NCI-H2227 (cell line): Measurements from ENCODE around the gene CXCR5.

Experiments
- DNase-seq: peaks from one replicate; lab custom pipeline; 2025; ENCODE audit not compliant: unreplicated experiment; lab: John Stamatoyannopoulos, UW

CXCR5 gene

DNA sequence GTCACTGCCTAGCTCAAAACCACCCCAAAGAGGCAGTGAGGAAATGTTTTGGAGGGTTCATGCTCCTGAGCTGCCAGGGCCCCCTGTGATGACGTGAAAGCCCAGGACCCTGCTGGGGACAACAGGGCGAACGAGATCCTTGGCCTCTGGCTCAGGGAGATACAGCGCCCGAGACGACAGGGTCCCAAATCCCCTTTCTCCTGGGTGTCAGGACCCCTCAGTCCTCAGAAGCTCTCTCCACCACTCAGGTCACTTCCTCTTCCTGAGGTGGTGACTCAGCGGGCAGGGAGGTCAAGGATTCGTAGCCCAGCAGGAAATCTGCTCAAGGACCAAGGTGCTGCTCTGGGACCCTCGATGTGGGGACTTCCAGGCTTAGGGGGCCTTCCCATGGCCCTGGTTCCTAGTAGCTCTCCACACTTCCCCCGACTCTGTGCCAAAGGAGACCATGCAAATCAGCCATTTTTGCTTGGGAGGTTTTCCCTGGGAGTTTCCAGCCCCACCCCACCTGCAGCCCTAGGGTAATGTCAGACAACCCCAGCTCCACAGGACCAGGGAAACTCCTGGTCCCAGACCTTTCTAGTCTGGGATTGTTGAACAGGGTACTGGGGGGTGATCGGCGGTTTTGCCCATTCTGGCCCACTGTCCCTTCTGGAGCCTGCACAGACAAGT lies 29.2 kb downstream of the CXCR5 start:
- no peak for DNase-seq

DNA sequence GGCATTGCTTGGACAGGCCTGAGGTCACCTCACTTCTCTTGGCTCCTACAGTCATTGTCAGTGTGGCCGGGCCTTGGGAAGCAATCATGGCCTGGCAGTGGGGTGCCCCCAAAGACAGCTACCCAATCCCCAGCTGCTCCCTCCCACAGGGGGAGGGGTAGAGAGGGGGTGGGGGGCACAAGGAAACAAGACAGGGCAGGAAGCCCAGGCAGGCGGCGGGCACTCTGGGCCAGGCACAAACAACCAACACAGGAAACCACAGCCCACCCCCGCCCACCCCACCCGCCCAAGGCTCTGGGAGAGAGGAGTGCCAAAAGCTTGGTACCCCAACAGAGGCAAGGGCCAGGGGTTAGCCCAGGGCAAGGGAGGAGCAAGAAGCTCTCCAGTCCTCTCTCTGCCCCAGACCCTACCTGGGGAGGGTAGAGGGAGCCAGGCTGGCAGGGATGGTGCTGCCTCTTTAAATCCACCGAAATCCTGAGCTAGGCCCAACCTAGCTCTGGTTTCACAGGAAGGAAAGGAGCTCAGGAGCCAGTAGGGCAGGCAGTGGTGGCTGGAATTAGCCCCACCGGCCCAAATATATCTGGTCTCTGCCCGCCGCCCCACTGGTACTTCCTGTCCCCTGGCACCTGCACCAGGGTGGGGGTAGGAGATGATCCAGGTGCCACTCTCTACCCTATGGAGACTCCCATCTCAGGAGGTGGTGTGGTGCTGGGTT lies 29.9 kb downstream of the CXCR5 start:
- DNase-seq, result no peak

DNA sequence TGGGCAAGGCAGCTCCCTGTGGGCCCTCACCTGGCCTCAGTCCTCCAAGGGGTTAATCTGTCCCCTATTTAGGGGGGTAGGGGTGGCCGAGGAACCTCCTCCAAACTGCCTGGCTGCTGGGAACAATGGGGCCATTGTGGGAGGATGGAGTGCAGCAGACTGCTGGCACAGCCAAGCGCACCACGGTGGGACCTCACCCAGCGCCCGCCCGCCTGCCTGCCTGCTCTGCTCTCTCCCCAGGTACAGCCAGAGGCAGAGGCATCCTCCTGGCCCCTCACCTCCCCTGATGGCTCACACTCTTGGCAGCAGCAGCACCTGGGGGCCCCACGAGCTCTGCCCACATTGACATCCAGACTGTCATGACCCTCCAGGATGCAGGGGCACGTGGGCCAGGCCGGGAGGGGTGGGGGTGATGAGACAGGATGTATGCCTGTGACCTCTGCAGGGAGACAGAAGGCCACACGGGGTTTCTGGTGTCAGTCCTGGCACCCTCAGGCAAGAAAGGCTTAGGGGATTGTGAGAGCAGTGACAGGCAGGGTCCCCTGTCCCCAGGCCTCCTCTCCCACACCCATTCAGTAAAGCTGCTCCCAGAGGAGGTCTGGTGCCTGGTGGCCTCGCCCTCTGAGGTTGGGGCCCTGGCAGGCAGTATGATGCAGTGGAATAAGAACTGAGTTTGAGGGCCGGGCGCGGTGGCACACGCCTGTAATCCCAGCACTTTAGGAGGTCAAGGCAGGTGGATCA lies 30.7 kb downstream of the CXCR5 start:
- DNase-seq, result peak; percentile 4

DNA sequence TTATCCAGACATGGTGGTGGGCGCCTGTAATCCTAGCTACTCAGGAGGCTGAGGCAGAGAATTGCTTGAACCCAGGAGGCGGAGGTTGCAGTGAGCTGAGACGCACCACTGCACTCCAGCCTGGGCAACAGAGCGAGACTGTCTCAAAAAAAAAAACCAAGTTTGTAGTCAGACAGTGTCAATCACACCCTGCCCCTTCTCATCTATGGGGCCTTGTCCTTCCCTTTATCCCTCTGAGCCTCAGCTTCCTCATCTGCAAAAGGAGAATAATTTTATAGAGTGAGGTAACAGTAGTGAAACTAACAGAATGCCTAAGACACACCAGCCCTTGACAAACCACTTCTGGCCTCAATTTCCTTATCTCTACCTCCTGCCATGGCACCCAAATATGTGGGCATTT lies 31.3 kb downstream of the CXCR5 start:
- DNase-seq, result no peak

DNA sequence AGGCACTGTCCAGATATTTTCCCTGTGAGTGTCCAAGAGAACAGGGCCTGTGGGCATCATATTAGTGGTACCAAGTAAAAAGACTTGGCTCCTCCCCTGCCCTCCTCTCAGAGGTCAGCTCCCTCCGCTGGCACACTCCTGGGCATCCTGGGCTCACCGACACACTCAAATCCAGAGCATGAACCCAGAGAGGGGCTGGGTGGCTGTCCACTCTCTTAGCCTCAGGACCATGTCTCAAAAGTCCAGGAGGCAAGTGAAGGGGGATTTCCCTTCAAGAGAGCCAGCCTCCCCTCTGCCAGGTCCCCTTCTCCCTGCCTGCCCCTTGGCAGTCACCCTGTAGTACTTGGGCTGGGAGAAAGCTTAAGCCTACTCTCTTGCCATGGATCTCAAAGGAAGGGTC lies 31.7 kb downstream of the CXCR5 start:
- no peak for DNase-seq

DNA sequence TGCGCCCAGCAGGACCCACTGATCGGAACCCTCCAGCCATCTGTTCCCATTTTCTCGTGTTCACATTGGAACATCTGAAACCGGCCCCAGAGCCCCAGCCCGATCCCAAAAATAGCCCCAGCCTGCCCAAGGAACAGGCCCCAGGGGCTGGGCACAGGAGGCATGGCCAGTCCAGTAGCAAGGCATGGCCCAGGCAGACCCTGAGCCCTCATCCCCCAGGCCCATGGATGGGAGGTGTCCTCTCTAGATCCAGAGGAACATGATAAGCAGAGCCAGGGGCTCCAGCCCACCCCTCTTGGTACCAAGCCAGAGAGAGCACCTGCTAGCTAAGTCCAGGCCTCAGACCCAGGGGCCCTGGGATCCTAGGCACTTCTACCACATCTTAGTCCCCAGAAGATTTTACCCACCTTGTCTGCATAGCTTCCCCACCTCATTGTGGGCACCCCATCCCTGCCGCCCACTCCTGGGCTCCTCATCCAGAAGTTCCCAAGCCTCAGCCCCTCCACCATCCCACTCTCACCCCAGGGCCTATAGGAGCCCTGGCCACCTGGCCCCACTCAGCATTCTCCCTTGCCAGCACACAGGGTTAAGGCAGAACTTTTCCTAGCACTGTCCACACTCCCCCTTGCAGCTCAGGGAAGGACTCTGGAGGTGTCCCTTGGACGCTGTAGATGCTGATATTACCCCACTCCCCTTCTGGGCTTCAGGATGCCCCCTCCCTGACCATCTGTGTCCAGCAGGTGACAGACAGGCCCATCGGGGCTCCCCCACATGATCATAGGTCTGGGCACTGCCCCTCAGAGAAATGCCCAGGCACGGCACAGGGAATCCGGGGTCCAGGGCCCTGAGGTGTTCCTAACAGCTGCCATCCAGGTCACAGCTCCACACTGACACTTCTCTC lies 32.5 kb downstream of the CXCR5 start:
- DNase-seq, result no peak

DNA sequence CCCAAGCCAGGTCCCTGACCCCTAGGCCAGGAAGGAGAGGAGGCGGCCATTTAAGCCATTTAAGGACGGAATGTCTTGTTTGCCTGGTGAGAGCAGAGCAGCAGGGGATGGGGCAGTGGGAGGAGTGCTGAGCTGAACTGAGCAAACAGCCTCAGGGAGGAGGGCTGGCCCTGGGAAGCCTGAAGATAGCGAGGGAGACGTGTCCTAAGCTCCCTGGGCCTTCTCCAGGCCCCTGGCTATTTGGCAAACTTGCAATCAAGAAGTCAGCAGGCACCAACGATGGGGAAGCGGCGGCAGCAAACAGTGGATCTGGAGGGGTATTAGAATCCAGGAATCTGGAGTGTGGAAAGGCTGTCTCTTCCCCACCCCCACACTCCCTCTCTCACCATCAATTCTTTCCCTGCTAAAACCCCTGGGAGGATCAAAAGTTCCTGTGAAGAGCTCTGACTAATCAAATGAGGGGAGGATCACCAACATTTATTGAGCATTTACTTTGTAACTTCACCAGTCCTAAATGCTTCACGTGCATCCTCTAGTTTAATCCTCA lies 33.2 kb downstream of the CXCR5 start:
- DNase-seq, result peak; percentile 38

DNA sequence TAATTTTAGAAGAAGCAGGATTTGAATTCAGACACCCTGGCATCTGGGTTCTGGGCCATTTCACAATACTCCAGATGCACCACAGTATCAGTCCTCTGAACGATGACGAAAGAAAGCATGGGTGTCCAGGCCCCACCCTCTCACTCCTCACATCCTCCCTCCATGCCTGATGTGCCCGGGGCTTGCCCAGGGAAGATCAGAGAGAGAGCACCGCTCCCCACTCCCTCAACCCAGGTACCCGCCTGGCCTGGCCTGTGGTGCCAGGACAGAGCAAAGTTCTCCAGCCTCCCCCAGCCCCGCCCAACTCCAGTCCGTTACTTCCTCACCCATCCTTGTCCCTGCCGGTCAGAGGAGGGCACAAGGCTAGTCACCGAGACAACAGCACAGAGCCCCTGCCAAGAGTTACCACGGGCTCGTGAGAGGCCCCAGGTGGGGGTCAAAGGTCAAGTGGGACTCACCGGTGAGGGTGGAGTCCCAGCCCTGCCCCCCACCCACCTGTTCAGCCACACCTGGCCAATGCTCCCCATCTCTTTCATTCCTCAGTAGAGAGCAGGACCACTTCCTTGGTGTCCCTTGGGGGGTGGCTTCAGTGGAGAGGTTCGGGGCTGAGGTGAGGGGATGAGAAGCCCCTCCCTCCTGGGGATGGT lies 33.9 kb downstream of the CXCR5 start:
- DNase-seq, result peak; percentile 33

DNA sequence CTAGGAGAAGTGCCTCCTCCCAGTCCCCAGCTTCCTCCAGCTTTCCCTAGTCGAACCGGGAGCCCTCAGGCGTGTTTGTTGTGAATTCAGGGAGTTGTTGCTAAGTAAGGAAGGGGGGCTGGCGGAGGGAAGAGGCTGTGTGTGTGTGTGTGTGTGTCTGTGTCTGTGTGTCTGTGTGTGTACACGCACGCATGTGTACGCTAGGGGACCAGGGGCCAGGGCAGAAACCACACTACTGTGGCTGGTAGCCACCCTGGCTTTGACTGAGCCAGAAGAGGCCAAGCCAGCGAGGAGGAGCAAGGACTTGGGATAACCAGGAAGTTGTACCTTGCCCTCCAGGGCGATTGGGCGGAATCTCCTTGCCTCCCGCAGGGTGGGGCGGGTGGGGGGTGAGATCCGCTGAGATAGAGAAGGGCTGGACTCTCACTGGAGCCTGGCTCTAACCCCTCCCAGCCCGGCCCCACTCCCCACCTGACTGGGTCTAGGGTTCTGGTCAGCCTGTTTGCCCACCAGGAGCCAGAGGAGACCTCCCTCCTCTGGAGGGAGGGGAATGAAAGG lies 34.5 kb downstream of the CXCR5 start:
- DNase-seq, result peak; percentile 77

DNA sequence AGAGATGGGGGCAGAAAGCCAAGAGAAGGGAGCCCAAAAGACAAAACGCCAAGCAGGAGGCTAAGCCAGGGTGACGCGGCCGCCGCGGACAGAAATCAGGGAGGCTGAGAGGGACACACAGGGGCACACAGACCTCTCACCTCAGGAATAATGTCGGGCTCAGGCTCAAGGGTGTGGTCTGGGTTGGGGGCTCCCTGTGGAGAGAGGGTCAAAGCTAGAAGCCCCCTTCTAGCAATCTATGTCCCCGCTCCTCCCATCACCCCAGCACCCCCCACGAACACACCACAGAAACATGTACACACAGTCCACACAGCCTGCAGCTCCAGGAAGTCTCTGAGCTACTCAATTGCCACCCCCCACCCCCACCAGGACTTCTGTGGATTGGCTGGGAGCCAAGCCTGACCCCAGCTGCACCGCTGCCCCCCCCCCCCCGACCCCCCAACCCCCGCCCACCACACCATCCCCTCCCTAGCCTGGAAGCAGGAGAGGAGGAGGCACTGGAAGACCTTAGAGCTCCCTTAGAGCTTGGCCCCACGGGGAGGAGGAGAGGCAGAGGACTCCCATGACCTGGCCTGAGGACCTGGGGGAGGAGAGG lies 35.1 kb downstream of the CXCR5 start:
- DNase-seq, result peak; percentile 30

DNA sequence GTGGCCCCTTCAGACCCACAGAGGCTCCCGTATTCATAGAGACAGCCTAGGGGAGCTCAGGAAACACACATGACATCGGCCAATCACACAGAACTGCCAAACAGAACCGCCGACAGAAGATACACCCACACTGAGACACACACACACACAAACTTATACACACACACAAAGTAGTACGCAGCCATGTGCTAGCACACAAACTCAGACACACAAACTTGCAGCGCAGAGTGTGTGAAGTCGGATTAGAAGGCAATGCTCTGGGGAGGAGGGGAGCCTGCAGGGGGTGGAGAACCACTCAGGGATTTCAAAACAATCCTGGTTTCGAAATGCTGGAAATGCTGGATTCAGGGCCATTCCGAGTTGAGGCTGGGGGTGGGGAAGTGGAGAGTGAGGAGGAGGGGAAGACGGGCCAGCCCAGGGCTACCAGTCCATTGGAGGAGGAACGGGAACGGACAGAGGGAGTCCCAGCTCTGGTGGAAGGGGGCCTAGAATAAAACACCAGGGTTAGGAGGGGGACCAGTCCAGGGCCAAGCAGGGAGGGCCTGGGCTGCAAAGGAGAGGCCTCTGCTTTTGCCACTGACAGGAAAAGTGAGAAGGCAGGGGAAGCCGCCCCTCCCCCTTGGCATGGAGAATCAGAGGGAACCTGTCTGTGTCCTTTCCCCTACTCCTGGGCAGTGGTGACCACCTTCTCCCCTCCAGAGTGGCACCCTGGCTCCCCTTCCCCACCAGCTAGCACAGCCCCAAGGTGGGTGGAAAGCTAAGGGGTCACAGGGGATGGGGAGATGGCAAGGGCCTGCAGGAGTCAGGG lies 37.6 kb downstream of the CXCR5 start:
- DNase-seq, result peak; percentile 18

DNA sequence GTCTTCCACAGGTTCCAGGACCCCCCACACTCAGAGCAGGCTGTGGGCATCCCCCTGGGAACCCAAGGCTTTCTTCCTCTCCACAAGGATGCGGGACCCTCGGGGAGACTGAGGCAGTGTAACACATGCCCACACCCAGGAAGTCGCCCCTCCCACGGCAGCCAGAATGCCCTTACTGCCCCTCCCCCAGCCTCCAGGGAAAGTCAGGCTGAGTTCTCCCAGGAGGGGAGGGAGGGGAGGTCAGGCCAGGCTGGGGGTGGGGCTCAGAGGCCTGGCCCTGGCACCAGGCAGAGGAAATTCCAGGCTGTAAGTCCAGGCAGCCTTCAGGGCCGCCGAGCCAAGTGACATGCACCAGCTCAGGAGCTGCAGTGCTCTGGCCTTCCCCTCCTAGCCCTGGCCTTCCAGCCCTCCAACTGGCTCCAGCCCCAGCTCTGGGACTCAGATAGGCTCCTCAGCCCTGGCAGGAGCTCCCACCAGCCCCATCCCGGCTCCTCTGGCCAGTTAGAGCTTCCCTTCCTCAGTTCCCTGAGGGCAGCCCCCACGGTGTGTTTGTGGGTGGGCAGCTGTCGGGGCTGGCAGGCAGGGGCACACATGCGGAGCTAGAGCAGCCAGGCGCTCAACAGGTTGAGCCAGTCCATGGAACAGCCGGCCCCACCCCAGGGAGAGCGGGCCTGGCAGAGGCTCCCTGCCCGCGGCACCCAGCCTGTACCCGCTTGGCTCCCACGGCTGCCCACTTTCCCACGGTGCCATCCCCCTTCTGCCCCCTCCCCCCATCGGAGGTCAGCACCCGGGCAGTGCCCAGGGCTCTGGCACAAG lies 38.4 kb downstream of the CXCR5 start:
- DNase-seq, result peak; percentile 6

DNA sequence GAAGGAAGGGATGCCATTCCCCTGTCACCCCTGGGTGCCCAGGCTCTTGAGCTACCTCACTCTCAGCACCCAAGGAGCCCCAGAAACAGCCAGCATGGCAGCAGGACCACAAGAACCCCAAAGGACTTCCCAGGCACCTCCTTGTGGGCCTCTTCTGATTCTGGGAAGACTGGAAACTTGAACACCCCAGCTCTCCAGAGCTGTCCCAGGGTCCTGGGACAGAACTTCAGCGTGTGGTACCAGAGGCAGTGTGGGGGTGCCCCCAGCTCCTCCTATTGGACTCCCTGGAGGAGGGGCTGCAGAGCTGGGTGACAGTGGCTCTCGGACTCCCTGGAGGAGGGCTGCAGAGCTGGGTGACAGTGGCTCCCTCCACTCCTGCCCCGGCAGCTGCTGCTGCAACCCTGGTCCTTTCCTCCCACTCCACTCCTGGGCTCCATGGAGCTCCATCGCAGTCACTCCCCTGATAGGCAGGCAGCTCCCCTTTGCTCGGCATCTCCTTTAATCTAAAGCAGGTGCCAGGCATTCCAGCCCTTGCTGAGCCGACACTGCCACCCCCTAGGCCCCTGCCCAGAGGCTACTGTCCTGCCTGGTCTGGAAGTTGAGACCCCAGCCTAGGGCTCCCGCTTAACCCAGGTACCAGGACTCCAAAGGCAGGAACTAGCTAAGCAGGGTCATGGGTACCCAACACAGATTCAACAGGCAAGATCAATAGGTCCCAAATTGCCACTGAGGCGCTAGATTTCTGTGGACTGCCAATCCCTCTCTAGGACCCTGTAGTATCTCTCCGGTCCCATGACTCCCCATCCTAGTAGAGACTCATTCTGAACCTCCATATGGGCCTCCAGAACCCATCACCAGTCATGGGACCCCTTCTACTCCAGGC lies 39.3 kb downstream of the CXCR5 start:
- DNase-seq, result no peak

DNA sequence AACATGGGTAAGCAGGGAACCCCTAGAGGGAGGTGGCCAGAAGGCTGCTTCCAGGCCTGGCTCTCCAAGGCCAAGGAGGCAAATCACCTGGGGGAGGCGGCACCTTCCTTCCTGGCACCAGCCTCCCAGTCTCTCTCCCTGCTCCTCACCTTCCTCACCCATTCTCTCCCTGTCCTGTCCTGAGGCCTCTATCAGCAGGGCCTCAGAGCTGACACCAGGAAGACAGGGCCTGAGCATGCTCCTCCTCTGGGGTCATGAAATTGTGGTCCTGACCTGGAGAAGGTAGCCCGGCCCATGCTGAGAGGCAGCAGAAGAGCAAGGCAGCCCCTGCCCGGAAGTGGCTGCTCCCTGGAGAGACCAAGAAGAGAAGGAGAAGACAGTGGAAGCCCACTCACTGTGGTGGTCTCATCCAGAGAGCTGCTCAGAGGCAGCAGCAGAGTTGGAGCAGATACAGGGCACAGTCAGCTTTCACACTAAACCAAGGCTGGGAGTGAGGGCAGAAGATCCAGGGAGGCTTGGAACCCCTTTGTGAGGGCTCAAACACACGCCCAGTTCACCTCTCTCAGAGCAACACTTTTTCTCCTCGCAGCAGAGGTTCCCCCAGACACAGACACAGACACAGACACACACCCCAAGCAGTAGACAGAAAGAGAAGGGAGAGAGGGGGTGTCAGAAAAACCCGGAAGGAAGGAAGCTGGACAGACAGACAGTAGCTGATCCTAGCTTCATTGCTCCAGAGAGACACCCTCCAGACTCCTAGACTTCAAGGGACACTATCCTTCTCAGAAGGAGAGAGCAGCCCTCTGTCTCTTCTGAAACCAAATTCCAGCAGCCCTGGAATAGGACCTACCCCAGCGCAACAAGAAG lies 40.3 kb downstream of the CXCR5 start:
- no peak for DNase-seq

DNA sequence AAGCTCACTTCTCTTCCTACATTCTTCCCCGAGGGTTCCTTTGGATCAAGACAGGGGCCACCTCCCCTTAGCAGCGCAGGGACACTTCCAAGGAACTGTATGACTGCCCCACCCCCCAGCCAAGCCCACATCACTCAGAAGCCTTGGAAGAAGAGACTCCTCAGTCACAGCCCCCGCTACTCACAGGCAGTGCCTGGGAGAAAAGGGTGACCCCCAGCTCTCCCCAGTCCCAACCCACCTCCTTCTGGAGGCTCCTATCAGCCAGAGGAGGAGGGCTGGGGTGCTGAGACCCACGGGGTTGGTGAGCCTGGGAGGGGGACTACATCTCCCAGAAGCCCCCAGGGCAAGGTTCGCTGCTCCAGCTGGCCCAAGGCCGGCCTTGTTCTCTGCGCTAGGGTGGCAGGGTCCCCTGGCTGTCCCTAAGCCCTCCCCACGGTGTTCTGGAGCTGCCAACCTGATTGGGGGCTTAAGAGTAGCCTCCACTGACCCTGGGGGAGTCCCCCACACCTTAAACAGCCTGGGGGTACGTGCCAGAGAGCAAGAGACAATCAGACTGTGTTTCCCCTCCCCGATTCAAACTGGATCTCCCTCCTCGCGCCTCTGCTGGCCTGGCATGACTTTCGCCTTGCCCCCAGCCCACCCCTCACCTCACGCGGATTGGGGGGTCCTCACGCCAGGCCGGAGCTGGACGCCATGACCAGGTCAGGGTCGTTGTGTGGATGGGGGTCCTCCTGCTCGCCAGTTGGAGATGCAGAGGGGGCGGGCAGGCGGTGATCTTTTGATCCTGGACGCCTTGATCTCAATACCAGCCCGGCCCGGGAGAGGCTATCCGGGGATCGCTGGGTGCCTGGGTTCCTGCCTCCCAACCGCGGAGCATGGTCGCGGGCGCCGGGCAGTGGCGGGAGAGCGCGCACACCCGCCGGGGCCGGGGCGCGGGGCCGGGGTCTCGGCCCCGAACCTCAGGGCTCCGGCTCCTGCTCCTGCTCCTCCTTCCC lies 41.2 kb downstream of the CXCR5 start:
- DNase-seq, result peak; percentile 17
